ENCODE data around the gene DDX19B.

DNA sequence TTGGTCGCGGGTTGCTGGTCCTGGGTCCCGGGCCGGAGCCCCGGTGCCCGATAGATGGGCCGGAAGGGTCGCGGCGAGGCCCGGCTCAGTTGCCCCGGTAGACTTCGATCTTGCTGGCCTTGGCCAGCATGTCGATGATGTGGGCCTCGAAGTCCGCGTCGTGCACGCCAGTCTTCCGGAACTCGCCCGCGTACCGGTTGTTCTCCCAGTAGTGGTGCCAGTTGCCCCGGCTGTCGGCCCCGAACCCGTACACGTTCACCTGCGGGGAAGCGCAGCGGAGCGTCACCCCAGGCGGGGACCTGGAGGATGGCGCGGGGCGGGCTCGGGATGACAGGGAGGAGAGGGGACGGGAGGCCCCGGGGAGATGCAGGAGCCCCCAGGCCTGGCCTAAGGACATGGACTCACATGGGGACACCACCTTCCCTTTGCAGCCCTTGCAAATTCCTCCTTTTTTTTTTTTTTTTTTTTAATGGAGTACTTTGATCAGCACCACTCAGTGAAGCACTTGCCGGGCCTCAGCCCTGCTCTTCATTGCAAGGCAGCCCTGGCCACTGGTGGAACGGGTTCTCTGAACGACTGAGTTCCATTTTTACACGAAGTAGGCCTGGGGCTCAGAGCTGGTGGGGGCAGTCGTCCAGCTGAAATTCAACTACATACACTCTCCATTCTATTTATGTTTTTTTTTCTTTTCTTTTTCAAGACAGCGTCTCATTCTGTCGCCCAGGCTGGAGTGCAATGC, 82.8 kb downstream of the DDX19B start:
- no peak for TF ChIP-seq MYNN (tag by site-specific recombination; IDR thresholded peaks at IDR 0.05; ENCODE audit: borderline replicate concordance)
- no peak for TF ChIP-seq ZNF76 (tag by site-specific recombination; IDR thresholded peaks at IDR 0.05; ENCODE audit: borderline replicate concordance, low read depth)
- no peak for TF ChIP-seq ZNF837 (tag by site-specific recombination; IDR thresholded peaks at IDR 0.05)
- TF ChIP-seq, protein P1, sequence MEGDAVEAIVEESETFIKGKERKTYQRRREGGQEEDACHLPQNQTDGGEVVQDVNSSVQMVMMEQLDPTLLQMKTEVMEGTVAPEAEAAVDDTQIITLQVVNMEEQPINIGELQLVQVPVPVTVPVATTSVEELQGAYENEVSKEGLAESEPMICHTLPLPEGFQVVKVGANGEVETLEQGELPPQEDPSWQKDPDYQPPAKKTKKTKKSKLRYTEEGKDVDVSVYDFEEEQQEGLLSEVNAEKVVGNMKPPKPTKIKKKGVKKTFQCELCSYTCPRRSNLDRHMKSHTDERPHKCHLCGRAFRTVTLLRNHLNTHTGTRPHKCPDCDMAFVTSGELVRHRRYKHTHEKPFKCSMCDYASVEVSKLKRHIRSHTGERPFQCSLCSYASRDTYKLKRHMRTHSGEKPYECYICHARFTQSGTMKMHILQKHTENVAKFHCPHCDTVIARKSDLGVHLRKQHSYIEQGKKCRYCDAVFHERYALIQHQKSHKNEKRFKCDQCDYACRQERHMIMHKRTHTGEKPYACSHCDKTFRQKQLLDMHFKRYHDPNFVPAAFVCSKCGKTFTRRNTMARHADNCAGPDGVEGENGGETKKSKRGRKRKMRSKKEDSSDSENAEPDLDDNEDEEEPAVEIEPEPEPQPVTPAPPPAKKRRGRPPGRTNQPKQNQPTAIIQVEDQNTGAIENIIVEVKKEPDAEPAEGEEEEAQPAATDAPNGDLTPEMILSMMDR (tag by site-specific recombination; IDR thresholded peaks at IDR 0.05): no peak
- TF ChIP-seq ZNF175 (tag by site-specific recombination; IDR thresholded peaks at IDR 0.05): no peak
- TF ChIP-seq HOXA7 (CRISPR knock-in tag; IDR thresholded peaks at IDR 0.05; ENCODE audit: borderline replicate concordance): no peak
- peak; percentile 48; the same call in 1 of the 2 replicates for TF ChIP-seq PATZ1 (tag by site-specific recombination; IDR thresholded peaks at IDR 0.05)
- no peak for TF ChIP-seq GLI2 (tag by site-specific recombination; IDR thresholded peaks at IDR 0.05; ENCODE audit: borderline replicate concordance, low read depth)

Data from HEK293 (cell line).